ENCODE data around the gene ZNF431. TPM values are rescaled to one million over a fixed set of nuclear protein-coding genes. Genes with fewer than 3 reads are reported as not detected.
"Not testable (repeated sequence)": the region's sequence is repeated elsewhere in the genome, so short reads cannot be mapped to it uniquely, and the experiment has no call there.

The ZNF431 gene
- 3.4 TPM for polyA plus RNA-seq (2013, experiment 1 of 2; ENCODE audit: insufficient read length)
- polyA plus RNA-seq (2013, experiment 2 of 2; ENCODE audit: insufficient read length) = 5.3 TPM

DNA sequence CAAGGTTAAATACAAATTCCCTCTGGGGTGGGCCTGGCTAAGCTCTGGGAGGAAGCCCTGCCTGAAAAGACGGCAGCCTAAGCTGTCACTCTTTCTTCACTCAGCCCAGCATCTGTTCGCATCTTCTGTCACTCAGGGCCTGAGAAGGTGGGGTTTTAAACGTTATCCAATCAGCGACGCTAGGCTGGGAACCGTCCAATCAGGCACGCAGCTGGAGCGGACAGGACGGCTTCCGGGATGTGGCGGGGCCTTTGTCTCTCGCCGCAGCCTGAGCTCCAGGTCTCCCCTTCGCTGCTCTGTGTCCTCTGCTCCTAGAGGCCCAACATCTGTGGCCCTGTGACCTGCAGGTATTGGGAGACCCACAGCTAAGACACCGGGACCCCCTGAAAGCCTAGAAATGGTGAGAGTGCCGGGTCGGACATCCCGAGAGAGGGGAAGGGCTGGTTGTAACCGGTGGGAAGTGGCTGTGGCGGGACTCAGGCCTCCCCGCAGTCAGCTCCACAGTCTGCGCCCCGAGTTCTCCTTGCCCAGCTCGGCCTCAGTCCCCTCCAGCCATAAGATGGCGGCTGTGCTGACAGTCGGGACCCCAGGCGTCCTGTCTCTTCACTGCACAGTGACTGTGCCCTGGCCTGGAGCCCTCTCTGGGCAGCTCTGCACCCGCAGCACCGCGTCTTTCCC is at the start of gene ZNF431:
ZNF431 (plus strand) TSS at position 254 of the 678 bp plus-strand sequence; CDS start at position 398, 144 bp downstream.
- DNase-seq = peak; percentile 95

GRCh38 chr19:21092109-21092508 is 49.7 kb upstream of the ZNF431 start:
- DNase-seq = peak; percentile 31

DNA sequence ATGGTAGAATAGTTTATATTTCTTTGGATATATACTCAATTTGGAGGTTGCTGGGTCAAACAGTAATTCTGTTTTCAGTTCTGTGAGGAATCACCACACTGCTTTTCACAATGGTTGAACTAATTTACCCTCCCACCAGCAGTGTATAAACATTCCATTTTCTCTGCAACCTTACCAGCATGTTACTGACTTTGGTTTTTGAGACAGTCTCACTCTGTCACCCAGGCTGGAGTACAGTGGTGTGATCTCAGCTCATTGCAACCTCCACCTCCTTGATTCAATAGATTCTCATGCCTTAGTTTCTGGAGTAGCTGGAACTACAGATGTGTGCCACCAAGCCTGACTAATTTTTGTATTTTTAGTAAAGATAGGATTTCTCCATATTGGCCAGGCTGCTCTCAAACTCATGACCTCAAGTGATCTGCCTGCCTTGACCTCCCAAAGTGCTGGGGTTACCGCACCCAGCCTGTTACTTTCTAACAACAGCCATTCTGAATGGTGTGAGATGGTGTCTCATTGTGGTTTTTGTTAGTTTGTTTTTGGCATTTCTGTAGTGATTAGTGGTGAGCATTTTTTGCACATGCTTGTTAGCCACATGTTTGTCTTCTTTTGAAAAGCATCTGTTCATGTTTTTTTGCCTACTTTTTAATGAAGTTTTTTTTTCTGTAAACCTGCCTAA is 47.4 kb upstream of the ZNF431 start:
- DNase-seq = no peak

- no peak for DNase-seq
Measured at GRCh38 chr19:21098291-21098690, 43.5 kb upstream of the ZNF431 start.

- DNase-seq = no peak
Measured at GRCh38 chr19:21101521-21102242, 40.2 kb upstream of the ZNF431 start.

DNA sequence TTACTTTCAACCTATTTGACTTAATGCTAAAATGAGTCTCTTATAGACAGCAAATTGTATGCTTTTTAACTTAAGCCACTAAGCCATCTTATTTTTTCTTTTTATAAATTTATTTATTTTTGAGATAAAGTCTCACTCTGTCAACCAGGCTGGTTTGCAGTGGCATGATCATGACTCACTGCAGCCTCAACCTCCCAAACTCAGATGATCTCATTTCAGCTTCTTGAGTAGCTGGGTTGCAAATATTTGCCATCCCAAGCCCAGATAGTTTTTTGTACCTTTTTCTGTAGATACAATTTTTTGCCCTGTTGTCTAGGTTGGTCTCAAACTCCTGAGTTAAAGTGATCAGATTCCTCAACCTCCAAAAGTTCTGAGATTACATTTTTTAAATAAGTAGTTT is 32.7 kb upstream of the ZNF431 start:
- DNase-seq = no peak

GRCh38 chr19:21110183-21110582 is 31.7 kb upstream of the ZNF431 start:
- no peak for DNase-seq

- no peak for DNase-seq
Measured at GRCh38 chr19:21115430-21115829, 26.4 kb upstream of the ZNF431 start.

DNA sequence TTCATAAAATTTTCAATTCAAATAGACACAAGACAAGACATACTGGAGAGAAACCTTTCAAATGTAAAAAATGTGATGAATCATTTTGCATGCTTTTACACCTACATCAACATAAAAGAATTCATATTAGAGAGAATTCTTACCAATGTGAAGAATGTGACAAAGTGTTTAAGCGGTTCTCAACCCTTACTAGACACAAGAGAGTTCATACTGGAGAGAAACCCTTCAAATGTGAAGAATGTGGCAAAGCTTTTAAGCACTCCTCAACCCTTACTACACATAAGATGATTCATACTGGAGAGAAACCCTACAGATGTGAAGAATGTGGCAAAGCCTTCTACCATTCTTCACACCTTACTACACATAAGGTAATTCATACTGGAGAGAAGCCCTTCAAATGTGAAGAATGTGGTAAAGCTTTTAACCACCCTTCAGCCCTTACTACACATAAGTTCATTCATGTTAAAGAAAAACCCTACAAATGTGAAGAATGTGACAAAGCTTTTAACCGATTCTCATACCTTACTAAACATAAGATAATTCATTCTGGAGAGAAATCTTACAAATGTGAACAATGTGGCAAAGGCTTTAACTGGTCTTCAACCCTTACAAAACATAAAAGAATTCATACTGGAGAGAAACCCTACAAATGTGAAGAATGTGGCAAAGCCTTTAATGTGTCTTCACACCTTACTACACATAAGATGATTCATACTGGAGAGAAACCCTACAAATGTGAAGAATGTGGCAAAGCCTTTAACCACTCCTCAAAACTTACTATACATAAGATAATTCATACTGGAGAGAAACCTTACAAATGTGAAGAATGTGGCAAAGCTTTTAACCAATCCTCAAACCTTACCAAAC is 24.6 kb upstream of the ZNF431 start:
- DNase-seq = peak; percentile 16

GRCh38 chr19:21126078-21126477 is 15.8 kb upstream of the ZNF431 start:
- DNase-seq = no peak

DNA sequence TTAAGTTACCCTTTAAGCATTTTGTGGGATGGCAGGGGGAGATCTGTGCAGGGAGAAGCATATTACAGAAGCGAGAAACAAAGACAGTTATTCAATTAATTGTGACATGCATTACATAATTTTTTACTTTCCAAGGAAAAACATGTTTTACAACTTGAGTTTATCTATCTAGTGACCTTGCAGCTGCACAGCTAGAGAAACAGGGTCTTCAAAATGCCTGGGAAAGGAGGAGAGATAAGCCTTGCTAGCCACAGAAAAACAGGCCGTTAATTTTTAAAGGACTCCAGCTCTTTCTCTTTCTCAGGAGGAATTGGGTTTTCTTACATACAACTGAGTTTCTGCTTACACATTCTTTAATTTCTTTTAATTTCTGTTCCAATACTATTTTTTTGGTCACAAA is 14.8 kb upstream of the ZNF431 start:
- no peak for DNase-seq

- no peak for DNase-seq
Measured at GRCh38 chr19:21127898-21128297, 13.9 kb upstream of the ZNF431 start.

GRCh38 chr19:21128901-21129698 is 12.7 kb upstream of the ZNF431 start:
- no peak for DNase-seq

GRCh38 chr19:21130097-21130775 is 11.6 kb upstream of the ZNF431 start:
- DNase-seq = no peak

GRCh38 chr19:21133633-21134032 is 8.2 kb upstream of the ZNF431 start:
- DNase-seq = no peak

DNA sequence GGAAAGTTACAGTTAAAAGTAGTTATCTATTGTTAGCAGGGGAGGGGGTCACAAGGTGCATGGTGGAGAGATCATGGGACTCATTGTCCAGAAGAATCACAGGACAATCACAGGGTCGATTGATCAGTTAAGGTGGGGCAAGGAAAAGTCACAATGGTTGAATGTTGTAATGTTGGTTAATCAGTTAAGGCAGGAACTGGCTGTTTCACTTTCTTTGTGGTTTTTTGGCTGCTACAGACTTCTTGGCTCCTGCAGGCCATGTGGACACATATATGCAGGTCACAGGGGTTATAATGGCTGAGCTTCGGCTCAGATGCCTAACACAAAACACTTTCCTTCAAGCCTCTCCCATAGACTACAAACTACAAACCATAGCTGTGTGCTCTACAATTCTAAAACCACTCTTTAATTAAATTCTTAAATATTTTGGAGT is 6.9 kb upstream of the ZNF431 start:
- DNase-seq = no peak

- no peak for DNase-seq
Measured at GRCh38 chr19:21135433-21135832, 6.4 kb upstream of the ZNF431 start.

GRCh38 chr19:21138130-21138529 is 3.7 kb upstream of the ZNF431 start:
- no peak for DNase-seq

DNA sequence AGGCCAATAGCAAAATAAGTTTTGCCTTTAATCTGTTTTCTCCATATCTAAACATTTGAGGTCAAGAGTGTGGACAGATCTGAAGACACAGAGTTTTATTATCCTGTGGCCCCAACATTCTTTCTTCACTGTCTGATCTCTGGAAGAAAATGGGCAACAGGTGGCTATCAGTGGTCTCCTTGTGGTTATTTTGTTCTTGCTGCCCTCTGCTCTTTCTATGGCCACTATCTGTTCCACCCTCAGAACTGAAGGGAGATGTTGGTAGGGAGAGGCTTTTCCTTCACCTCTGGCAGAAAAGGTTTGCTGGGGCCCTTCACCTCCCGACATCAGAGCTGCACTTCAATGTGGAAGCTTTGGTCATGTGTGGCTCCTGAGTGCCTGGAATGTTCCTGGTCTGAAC is 834 bp upstream of the ZNF431 start:
- not testable (repeated sequence) for DNase-seq

GRCh38 chr19:21143428-21143827 is 1.6 kb downstream of the ZNF431 start:
- DNase-seq = no peak

DNA sequence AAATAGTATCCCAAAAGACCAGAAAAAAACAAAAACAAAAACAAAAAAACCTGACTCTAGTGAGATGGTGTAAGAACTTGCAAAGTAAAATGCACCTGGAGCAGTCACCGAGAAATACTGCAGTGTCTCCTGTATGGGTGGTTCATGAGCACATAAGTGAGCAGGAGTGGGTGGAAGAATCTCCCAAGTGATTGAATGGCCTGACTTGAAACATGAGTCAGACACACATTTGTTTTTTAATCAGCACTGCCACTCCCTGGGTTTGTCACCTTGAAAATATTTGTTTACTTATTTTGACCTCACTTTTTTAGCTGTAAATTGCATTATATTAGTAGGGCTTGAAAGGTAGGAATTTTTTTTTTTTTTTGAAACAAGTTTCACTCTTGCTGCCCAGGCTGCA is 2.0 kb downstream of the ZNF431 start:
- no peak for DNase-seq

All from fibroblast of skin of scalp (primary cell).